T-helper 2 cell (primary cell): ENCODE results near the gene AGFG2.
A peak's percentile ranks its signal among the peaks of the same experiment; 100 is the strongest.

Experiments used
- DNase-seq, 5 experiments: peaks; one replicate each; pipeline versions ENCODE4 v3.0.0 to v3.0.0-alpha.2; 2012 to 2022

The AGFG2 gene

DNA sequence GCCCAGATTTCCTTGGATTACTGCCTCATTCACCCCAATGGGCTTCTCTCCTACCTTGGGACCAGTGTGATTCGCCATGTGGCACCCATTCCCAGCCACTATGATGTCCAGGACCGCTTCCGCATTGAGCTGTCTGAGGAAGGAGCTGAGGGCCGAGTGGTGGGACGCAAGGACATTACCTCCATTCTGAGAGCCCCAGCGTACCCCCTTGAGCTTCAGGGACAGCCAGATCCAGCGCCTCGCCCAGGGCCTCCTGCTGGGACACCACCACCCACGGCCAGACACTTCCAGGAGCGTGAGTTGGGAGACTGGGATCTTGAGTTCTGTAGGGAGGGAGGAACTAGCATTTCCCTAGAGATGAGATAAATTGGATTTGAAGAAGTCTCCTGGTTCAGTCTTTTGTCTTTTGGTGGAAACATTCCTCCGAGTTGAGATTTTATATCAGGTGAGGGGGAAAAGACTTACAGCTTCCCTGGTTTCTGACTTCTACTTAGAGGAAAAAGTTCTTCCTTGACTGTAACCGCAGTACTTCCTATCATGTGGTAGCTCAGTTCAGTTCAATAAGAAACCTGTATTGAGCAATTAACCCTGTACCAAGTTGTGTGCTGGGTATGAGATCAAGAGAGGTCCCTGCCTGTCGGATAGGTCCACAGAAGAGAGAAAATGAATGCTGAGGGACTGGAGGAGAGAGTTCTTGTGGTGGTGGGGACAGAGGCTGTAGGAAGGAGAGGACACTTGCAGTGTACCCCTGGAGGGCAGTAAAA, 74.6 kb downstream of the AGFG2 start:
- DNase-seq = peak in 1 of 5 experiments; percentile 35

DNA sequence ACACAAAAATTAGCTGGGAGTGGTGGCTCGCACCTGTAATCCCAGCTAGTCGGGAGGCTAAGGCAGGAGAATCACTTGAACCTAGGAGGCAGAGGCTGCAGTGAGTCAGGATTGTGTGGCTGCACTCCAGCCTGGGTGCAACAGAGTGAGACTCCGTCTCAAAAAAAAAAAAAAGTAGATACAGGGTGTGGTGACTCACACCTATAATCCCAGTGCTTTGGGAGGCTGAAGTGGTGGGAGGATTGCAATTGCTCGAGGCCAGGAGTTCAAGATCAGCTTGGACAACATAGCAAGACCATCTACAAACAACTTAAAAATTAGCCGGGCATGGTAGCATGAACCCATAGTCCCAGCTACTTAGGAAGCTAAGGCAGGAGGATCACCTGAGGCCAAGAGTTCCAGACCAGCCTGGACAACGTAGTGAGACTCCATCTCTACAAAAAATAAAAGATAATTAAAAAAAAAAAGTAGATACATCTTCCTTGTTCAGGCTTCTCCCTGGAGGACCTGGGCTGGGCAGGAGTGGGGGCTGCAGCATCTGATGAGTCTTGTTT, 75.4 kb downstream of the AGFG2 start:
- no peak for DNase-seq
